Parathyroid adenoma (tissue), 2 donors: ENCODE measurements around the gene KPNA3.
"Not testable (repeated sequence)": the region's sequence is repeated elsewhere in the genome, so short reads cannot be mapped to it uniquely, and the experiment has no call there.

Experiments
- H2AFZ ChIP-seq: fragments of 300-600 bp; sonication (generic); one replicate; pipeline ENCODE4 v1.7.0; 2017; ENCODE audit warnings: antibody characterized with exemption, mild to moderate bottlenecking
- H3K27ac ChIP-seq: fragments of 300-600 bp; sonication (generic); one replicate; pipeline ENCODE4 v1.7.0; 2017
- H3K27me3 ChIP-seq: fragments of 300-600 bp; sonication (generic); one replicate; pipeline ENCODE4 v1.7.0; 2017; ENCODE audit warnings: low read length; ENCODE audit not compliant: control insufficient read depth, insufficient read depth
- H3K36me3 ChIP-seq: fragments of 300-600 bp; sonication (generic); one replicate; pipeline ENCODE4 v1.7.0; 2017; ENCODE audit warnings: low read length; ENCODE audit not compliant: control insufficient read depth, insufficient read depth
- H3K4me1 ChIP-seq: fragments of 300-600 bp; sonication (generic); one replicate; pipeline ENCODE4 v1.7.0; 2017; ENCODE audit warnings: control low read depth
- H3K4me2 ChIP-seq: fragments of 300-600 bp; sonication (generic); one replicate; pipeline ENCODE4 v1.7.0; 2017; ENCODE audit warnings: low read length
- H3K4me3 ChIP-seq: fragments of 300-600 bp; sonication (generic); one replicate; pipeline ENCODE4 v1.7.0; 2017; ENCODE audit warnings: low read depth, low read length
- H3K79me2 ChIP-seq: fragments of 300-600 bp; sonication (generic); one replicate; pipeline ENCODE4 v1.7.0; 2017; ENCODE audit warnings: control low read depth
- H3K9ac ChIP-seq: fragments of 300-600 bp; sonication (generic); one replicate; pipeline ENCODE4 v1.7.0; 2017; ENCODE audit warnings: mild to moderate bottlenecking
- H3K9me3 ChIP-seq: fragments of 300-600 bp; sonication (generic); one replicate; pipeline ENCODE4 v1.7.0; 2017; ENCODE audit warnings: low read length; ENCODE audit not compliant: control insufficient read depth
- CTCF ChIP-seq: fragments of 300-600 bp; sonication (generic); IDR thresholded peaks from one replicate; pipeline ENCODE4 v1.7.0; 2017; ENCODE audit warnings: antibody characterized with exemption, mild to moderate bottlenecking
- donor health status: primary hyperparathyroidism.

The KPNA3 gene

GRCh38 chr13:49810567-49811526 is 18.4 kb upstream of the KPNA3 start:
- Histone ChIP-seq H3K36me3 (no peaks in the 10 kb centered on the region), H3K4me3 (no peak overlapping the region), H3K9me3 (no peaks in the 10 kb centered on the region), H3K79me2 (no peaks in the 10 kb centered on the region), H3K27me3 (no peaks in the 10 kb centered on the region), H2AFZ (no peak overlapping the region), H3K27ac (no peak overlapping the region), H3K9ac (no peak overlapping the region), H3K4me2 (no peak overlapping the region), H3K4me1 (no peaks in the 10 kb centered on the region)
- TF ChIP-seq CTCF = no peak

- H3K4me3 ChIP-seq = no peak overlapping the region
- H3K4me1 ChIP-seq = no peaks in the 10 kb centered on the region
- H3K36me3 ChIP-seq = no peaks in the 10 kb centered on the region
- H3K79me2 ChIP-seq = no peaks in the 10 kb centered on the region
- no peak overlapping the region for H2AFZ ChIP-seq
- H3K27ac ChIP-seq = no peak overlapping the region
- H3K27me3 ChIP-seq = no peaks in the 10 kb centered on the region
- no peak for TF ChIP-seq CTCF
- H3K4me2 ChIP-seq = no peak overlapping the region
- no peaks in the 10 kb centered on the region for H3K9me3 ChIP-seq
- no peak overlapping the region for H3K9ac ChIP-seq
Observed at GRCh38 chr13:49807681-49808080, 15.2 kb upstream of the KPNA3 start.

- H3K4me3 ChIP-seq = no peak overlapping the region
- no peaks in the 10 kb centered on the region for H3K9me3 ChIP-seq
- no peaks in the 10 kb centered on the region for H3K79me2 ChIP-seq
- no peak overlapping the region for H3K4me2 ChIP-seq
- H3K36me3 ChIP-seq = no peaks in the 10 kb centered on the region
- no peak overlapping the region for H3K9ac ChIP-seq
- no peak overlapping the region for H3K27ac ChIP-seq
- H3K27me3 ChIP-seq = no peaks in the 10 kb centered on the region
- no peaks in the 10 kb centered on the region for H3K4me1 ChIP-seq
- no peak for TF ChIP-seq CTCF
- H2AFZ ChIP-seq = no peak overlapping the region
Observed at GRCh38 chr13:49806126-49806536, 13.6 kb upstream of the KPNA3 start.

GRCh38 chr13:49803047-49803446 is 10.6 kb upstream of the KPNA3 start:
- not testable (repeated sequence) for H3K79me2 ChIP-seq, H3K4me3 ChIP-seq, H3K9ac ChIP-seq, H3K36me3 ChIP-seq, H3K4me1 ChIP-seq, H3K4me2 ChIP-seq, H2AFZ ChIP-seq, H3K27ac ChIP-seq, H3K9me3 ChIP-seq, H3K27me3 ChIP-seq

- no peak overlapping the region for H3K9ac ChIP-seq
- H3K79me2 ChIP-seq = no peaks in the 10 kb centered on the region
- no peaks in the 10 kb centered on the region for H3K36me3 ChIP-seq
- no peak overlapping the region for H3K4me2 ChIP-seq
- no peaks in the 10 kb centered on the region for H3K4me1 ChIP-seq
- no peaks in the 10 kb centered on the region for H3K27me3 ChIP-seq
- H3K4me3 ChIP-seq = no peak overlapping the region
- H3K9me3 ChIP-seq = no peaks in the 10 kb centered on the region
- TF ChIP-seq CTCF = no peak
- no peak overlapping the region for H2AFZ ChIP-seq
- no peak overlapping the region for H3K27ac ChIP-seq
Observed at GRCh38 chr13:49802426-49802825, 9.9 kb upstream of the KPNA3 start.
